GM20000 (cell line): ENCODE measurements around the gene CPM.

Experiments used
- DNase-seq: peaks from one replicate; pipeline ENCODE4 v3.0.0; 2012; ENCODE audit warnings: low spot score
- CTCF ChIP-seq: IDR thresholded peaks from 2 replicates; pipeline ENCODE4 v1.5.1; 2012; ENCODE audit warnings: mild to moderate bottlenecking, control low read depth; ENCODE audit errors: extremely low read depth, missing control alignments

The CPM gene

GRCh38 chr12:68871396-68871795, 61.6 kb downstream of the CPM start:
- no peak for TF ChIP-seq CTCF
- DNase-seq, result no peak

GRCh38 chr12:68870443-68870842, 62.5 kb downstream of the CPM start:
- DNase-seq, result no peak
- no peak for TF ChIP-seq CTCF

GRCh38 chr12:68870011-68870410, 63.0 kb downstream of the CPM start:
- no peak for DNase-seq
- TF ChIP-seq CTCF, result no peak

- no peak for DNase-seq
- no peak for TF ChIP-seq CTCF
Observed at GRCh38 chr12:68868043-68868790, 64.8 kb downstream of the CPM start.

DNA sequence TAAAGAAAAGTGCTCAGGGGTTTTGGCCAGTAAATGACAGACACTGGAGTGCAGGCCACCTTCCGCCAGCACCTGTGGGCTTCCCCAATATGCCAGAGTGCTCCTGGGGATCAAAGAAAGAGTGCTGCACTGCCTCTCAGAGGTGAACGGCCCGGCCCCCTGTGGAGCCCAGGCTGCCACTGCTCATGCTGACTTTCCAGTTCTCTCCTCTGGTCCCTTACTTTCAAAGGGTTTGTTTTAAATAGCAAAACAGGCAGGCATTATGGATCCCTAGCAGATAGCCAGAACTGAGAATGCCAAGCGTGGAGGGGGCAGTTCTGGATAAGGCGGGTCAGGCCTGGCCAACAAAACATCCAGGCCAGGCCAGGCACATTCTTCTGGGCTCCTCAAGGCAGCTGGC, 65.4 kb downstream of the CPM start:
- DNase-seq, result no peak
- no peak for TF ChIP-seq CTCF

GRCh38 chr12:68866950-68867349, 66.0 kb downstream of the CPM start:
- TF ChIP-seq CTCF, result no peak

DNA sequence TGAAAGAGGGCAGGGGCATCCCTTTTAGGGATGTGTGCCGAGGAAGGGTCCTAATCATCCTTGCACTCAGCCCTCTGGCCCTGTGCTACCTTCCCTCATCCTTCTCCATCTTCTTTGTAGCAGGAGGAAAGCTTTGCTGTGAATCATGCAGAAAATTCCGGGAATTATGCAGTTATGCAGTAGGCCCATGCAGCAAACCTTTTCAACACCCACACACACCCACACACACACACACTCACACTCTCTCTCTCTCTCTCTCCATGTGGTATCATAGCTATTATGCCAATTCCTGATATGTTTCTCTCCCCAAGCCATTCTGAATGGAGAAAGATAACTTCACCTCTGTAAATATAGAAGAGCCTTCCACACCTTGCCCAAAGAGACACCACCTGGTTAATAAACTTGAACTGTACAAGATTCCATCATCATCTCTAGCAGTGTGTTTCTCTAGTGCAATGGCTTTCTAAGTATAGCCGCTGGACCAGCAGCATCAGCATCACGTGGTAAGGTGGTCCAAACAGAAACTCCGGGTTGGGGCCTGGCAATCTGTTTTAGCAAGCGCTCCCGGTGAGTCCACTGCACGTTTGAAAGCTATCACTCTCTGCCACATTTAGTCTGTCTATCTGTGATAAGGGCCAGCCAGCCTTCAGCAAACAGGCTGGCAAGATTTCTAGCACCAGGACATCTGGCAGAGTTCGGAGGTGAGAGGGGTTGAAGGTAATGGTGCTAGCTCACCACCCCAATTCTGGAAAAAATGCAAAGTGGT, 67.4 kb downstream of the CPM start:
- no peak for TF ChIP-seq CTCF
- DNase-seq, result no peak

More at GRCh38 chr12:68866950-68867349, 66.0 kb downstream of the CPM start:
- no peak for DNase-seq
